Measurements from ENCODE around the gene SHANK1.

Gene SHANK1

DNA sequence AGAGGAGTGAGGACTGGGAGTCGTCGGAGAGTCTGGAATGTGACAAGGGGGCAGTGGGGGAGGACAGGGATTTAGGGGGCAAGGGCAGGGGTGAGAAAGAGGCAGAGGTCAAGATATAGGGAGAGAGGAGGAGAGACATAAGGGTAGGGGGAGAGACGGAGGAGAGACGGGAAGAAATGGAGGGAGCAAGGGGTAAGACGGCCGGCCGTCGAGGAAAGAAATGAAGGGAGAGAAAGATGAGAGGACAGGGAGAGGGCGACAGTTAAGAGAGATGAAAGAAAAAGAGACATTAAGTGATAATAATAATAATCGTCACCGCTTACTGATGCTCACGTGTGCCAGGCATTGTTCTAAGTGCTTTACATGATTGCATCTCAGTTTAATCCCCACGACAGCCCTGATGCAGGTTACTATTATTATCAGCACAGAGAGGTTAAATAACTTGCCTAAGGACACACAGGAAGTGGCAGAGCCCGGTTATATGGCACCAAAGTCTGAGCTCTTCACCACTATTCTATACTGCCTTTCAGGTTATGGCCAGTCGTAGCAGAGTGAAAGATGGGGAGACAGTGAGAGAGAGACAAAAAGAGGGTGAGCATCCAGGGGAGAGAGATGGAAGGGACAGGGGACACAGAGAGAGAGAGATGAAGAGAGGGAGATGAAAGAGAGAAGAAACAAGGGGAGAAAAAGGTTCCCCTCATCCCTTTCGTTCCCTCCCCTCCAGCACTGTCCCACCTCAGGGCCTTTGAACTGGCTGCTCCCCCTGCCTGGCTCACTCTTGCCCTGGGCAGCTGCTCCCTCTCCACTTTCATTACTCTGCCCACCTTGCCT lies 56.7 kb downstream of the SHANK1 start:
- no peaks in the 10 kb centered on the region; the same call in 1 of the 2 replicates for H3K36me3 ChIP-seq (ENCODE audit: insufficient read depth, low read length)
- H3K27me3 ChIP-seq (ENCODE audit: insufficient read depth, low read length): no peaks in the 10 kb centered on the region
- no peak overlapping the region for H3K27ac ChIP-seq (ENCODE audit: low read depth, low read length, poor library complexity, severe bottlenecking)
- H3K9me3 ChIP-seq (ENCODE audit: low read length): peaks cover 5% of the 10 kb centered on the region; the same call in 1 of the 2 replicates
- no peak for TF ChIP-seq EZH2 (IDR thresholded peaks at IDR 0.05; ENCODE audit: borderline replicate concordance, low read length)
- TF ChIP-seq, protein P1, sequence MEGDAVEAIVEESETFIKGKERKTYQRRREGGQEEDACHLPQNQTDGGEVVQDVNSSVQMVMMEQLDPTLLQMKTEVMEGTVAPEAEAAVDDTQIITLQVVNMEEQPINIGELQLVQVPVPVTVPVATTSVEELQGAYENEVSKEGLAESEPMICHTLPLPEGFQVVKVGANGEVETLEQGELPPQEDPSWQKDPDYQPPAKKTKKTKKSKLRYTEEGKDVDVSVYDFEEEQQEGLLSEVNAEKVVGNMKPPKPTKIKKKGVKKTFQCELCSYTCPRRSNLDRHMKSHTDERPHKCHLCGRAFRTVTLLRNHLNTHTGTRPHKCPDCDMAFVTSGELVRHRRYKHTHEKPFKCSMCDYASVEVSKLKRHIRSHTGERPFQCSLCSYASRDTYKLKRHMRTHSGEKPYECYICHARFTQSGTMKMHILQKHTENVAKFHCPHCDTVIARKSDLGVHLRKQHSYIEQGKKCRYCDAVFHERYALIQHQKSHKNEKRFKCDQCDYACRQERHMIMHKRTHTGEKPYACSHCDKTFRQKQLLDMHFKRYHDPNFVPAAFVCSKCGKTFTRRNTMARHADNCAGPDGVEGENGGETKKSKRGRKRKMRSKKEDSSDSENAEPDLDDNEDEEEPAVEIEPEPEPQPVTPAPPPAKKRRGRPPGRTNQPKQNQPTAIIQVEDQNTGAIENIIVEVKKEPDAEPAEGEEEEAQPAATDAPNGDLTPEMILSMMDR (IDR thresholded peaks at IDR 0.05; ENCODE audit: low read length): no peak
- no peaks in the 10 kb centered on the region for H3K9me2 ChIP-seq (ENCODE audit: low read depth, low read length)
- no peak overlapping the region for H3K4me3 ChIP-seq (ENCODE audit: low read depth, low read length, poor library complexity, severe bottlenecking)
- H2AFZ ChIP-seq (ENCODE audit: low read length): no peak overlapping the region
- no peaks in the 10 kb centered on the region for H3F3A ChIP-seq (ENCODE audit: insufficient read depth, low read length)
- H3K9ac ChIP-seq (ENCODE audit: low read length): no peak overlapping the region
- H3K79me2 ChIP-seq (ENCODE audit: insufficient read depth, low read length): no peaks in the 10 kb centered on the region
- H4K20me1 ChIP-seq (ENCODE audit: insufficient read depth, low read length): no peaks in the 10 kb centered on the region
- H3K4me2 ChIP-seq (ENCODE audit: low read length): no peak overlapping the region
- no peaks in the 10 kb centered on the region for H3K4me1 ChIP-seq (ENCODE audit: insufficient read depth, low read length, severe bottlenecking)

DNA sequence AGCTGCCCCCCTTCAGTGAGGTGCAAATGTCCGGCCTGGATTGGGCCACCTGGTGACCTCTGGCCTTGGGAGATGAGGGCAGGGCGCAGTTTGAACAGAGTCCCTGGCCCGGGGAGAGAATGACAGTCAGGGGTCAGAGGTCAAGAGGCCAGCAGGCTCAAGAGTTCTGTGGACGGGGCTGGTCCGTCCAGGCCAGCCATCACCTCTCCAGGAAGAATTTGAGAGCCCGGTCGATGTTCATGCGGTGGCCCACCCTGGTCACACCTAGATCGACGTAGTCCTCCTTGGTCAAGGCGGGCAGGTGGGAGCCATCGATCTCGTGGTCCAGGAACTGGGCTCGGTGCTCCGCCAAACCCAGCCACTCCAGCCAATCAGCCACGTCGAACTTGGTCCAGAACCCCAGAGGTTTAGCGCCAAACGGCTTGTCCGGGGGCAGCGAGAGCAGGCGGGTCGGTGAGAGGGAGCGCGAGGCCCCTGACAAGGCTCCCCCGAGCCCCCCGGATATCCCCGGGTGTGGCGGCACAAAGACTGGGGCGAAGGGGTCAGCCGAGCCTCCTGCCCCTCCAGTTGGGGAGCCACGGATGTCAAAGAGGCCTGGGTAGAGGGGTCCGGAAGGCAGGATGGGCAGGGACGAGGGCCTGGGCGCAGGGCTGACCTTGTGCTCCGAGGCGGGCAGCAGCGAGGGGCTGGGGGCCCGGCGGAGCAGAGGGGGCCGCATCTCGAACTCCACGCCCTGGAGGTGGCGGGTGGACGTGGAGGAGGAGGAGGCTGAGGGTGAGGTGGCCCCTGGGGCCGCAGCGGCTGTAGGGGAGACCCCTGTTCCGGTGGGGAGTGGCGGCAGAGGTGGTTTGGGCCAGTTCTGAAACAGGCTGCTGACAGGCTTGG lies 57.6 kb downstream of the SHANK1 start:
- Histone ChIP-seq H3K4me3 (ENCODE audit: low read depth, low read length, poor library complexity, severe bottlenecking) (no peak overlapping the region), H3K4me2 (ENCODE audit: low read length) (no peak overlapping the region), H3K9ac (ENCODE audit: low read length) (no peak overlapping the region), H3K79me2 (ENCODE audit: insufficient read depth, low read length) (no peaks in the 10 kb centered on the region), H4K20me1 (ENCODE audit: insufficient read depth, low read length) (no peaks in the 10 kb centered on the region), H3F3A (ENCODE audit: insufficient read depth, low read length) (no peaks in the 10 kb centered on the region), H2AFZ (ENCODE audit: low read length) (no peak overlapping the region), H3K27ac (ENCODE audit: low read depth, low read length, poor library complexity, severe bottlenecking) (no peak overlapping the region), H3K36me3 (ENCODE audit: insufficient read depth, low read length) (no peaks in the 10 kb centered on the region; the same call in 1 of the 2 replicates), H3K9me3 (ENCODE audit: low read length) (peaks cover 5% of the 10 kb centered on the region; the same call in 1 of the 2 replicates), H3K9me2 (ENCODE audit: low read depth, low read length) (no peaks in the 10 kb centered on the region), H3K4me1 (ENCODE audit: insufficient read depth, low read length, severe bottlenecking) (no peaks in the 10 kb centered on the region), H3K27me3 (ENCODE audit: insufficient read depth, low read length) (0 out of 2 replicates have a peak, but pooled peaks cover under 1% of the 10 kb centered on the region)
- TF ChIP-seq, protein P1 (IDR thresholded peaks at IDR 0.05; ENCODE audit: low read length): no peak
- TF ChIP-seq EZH2 (IDR thresholded peaks at IDR 0.05; ENCODE audit: borderline replicate concordance, low read length): no peak

DNA sequence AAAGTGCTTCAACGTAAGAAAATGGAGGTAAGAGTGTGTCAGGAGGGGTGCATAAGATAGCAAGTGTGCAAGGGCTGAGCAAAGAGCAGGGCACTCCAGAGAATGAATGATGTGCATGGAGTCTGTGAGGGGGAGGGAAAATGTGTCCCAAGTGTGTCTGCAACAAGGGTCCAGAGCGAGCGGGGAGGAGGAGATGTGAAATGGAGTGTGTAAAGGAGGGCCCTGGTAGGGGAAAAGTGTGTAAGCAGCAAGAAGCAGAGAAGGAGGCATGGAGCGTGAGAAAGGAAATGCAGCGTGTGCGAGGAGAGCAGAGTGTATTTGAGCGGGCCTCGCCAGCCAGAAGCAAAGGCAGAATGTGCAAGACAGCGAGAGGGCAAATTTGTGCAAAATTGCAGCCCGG lies 58.6 kb downstream of the SHANK1 start:
- H3F3A ChIP-seq (ENCODE audit: insufficient read depth, low read length): no peaks in the 10 kb centered on the region
- no peaks in the 10 kb centered on the region for H3K9me2 ChIP-seq (ENCODE audit: low read depth, low read length)
- no peaks in the 10 kb centered on the region for H3K79me2 ChIP-seq (ENCODE audit: insufficient read depth, low read length)
- no peaks in the 10 kb centered on the region for H4K20me1 ChIP-seq (ENCODE audit: insufficient read depth, low read length)
- no peak overlapping the region for H3K27ac ChIP-seq (ENCODE audit: low read depth, low read length, poor library complexity, severe bottlenecking)
- H3K4me3 ChIP-seq (ENCODE audit: low read depth, low read length, poor library complexity, severe bottlenecking): no peak overlapping the region
- TF ChIP-seq EZH2 (IDR thresholded peaks at IDR 0.05; ENCODE audit: borderline replicate concordance, low read length): no peak
- TF ChIP-seq, protein P1 (IDR thresholded peaks at IDR 0.05; ENCODE audit: low read length): no peak
- H3K27me3 ChIP-seq (ENCODE audit: insufficient read depth, low read length): 0 out of 2 replicates have a peak, but pooled peaks cover 3% of the 10 kb centered on the region
- H3K9me3 ChIP-seq (ENCODE audit: low read length): peaks cover 5% of the 10 kb centered on the region; the same call in 1 of the 2 replicates
- H3K9ac ChIP-seq (ENCODE audit: low read length): no peak overlapping the region
- H3K36me3 ChIP-seq (ENCODE audit: insufficient read depth, low read length): no peaks in the 10 kb centered on the region; the same call in 1 of the 2 replicates
- no peak overlapping the region for H3K4me2 ChIP-seq (ENCODE audit: low read length)
- no peaks in the 10 kb centered on the region for H3K4me1 ChIP-seq (ENCODE audit: insufficient read depth, low read length, severe bottlenecking)
- H2AFZ ChIP-seq (ENCODE audit: low read length): no peak overlapping the region

All from OCI-LY1 (cell line).